Stomach smooth muscle (tissue), 2 donors: ENCODE results near the gene DCHS1.

Source experiments
- H3K27ac ChIP-seq: one replicate; pipeline ENCODE4 v1.7.0; 2013; ENCODE audit warnings: mild to moderate bottlenecking, low read length, inconsistent platforms
- H3K27me3 ChIP-seq, 2 donors: one replicate each; pipeline ENCODE4 v1.7.0; 2013; ENCODE audit warnings: low read length in 2 of 2; ENCODE audit not compliant: insufficient read depth in 2 of 2, control insufficient read depth in 1 of 2
- H3K36me3 ChIP-seq, 2 donors: one replicate each; pipeline ENCODE4 v1.7.0; 2013; ENCODE audit warnings: low read length in 2 of 2; ENCODE audit not compliant: control insufficient read depth in 2 of 2, insufficient read depth in 2 of 2
- H3K4me1 ChIP-seq: one replicate; pipeline ENCODE4 v1.7.0; 2013; ENCODE audit warnings: low read length; ENCODE audit not compliant: control insufficient read depth, insufficient read depth
- H3K4me3 ChIP-seq, 2 donors: one replicate each; pipeline ENCODE4 v1.7.0; 2013; ENCODE audit warnings: low read length in 2 of 2
- H3K9ac ChIP-seq, 2 donors: one replicate each; pipeline ENCODE4 v1.7.0; 2013; ENCODE audit warnings: low read length in 2 of 2, mild to moderate bottlenecking in 1 of 2
- H3K9me3 ChIP-seq, 2 donors: one replicate each; pipeline ENCODE4 v1.7.0; 2013; ENCODE audit warnings: low read length in 2 of 2; ENCODE audit not compliant: control insufficient read depth in 2 of 2
- donor health status: healthy.
- donor health status: Pancreatic carcinoma.

The DCHS1 gene

DNA sequence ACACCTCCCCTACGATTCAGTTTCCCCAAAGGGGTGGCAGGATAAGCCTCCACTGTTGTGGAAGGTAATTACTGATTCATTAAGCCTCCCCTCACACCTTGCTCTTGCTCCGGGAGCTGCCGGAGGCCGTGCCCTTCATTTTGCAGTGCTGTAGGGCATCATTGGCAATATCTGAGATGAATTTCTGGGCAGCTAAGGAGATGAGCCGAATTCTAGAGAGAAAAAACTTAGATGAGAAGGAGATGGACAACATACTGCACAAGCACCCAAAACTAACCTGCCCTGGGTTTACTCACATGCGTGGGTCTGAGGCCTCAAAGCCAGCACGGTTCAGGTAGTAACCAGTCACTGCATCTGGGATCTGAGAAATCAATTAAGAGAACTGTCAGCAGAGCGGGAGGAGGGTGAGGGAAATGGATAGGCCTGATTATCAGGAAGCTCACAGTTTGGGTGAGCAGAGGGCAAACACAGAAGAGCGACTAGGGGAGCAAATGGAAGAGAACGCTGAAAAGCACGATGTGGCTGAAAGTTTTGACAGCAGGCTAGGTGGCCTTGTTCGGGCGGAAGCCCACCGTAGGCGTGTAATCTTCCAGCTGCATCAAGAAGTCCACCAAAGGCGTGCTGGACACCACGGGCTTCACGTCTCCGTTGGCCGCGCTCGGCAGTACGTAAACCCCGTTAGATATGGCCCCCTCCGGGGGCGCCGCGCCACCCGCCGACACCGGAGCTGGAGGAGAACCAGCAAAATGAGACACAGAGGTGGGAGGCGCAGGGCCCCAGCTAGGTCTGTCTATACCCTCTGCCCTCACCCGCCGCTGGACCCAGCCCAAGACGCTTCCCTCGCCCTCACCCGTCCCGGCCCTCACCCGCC, 44.3 kb downstream of the DCHS1 start:
- peak overlapping the region; percentile 100 for H3K27ac ChIP-seq
- no peaks in the 10 kb centered on the region for H3K9me3 ChIP-seq
- peak overlapping the region; percentile 63 to 83 for H3K4me3 ChIP-seq
- no peaks in the 10 kb centered on the region for H3K27me3 ChIP-seq
- peaks cover 55 to 58% of the 10 kb centered on the region in 2 donors for H3K36me3 ChIP-seq
- peak overlapping the region; percentile 65 to 97 for H3K9ac ChIP-seq
- H3K4me1 ChIP-seq, result peaks cover 67% of the 10 kb centered on the region

DNA sequence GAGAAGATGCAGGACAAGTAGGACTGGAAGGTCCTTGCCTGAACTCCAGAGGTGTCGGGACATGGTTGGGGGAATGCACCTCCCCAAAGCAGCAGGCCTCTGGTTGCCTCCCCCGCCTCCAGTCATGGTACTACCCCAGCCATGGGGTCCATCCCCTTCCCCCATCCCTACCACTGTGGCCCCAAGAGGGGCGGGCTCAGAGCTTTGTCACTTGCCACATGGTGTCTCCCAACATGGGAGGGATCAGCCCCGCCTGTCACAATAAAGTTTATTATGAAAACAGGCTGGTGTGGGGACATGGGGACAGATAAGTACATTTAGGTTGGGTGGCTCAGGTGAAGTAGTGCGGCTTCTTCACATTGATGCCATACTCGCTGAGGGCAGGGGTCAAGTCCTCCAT, 45.0 kb downstream of the DCHS1 start:
- Histone ChIP-seq H3K9me3 (no peaks in the 10 kb centered on the region), H3K4me1 (peaks cover 73% of the 10 kb centered on the region), H3K9ac (peak overlapping the region; percentile 65 to 97), H3K27me3 (no peaks in the 10 kb centered on the region), H3K27ac (peak overlapping the region; percentile 100), H3K36me3 (peaks cover 49 to 51% of the 10 kb centered on the region in 2 donors), H3K4me3 (peak overlapping the region; percentile 63 to 83)

DNA sequence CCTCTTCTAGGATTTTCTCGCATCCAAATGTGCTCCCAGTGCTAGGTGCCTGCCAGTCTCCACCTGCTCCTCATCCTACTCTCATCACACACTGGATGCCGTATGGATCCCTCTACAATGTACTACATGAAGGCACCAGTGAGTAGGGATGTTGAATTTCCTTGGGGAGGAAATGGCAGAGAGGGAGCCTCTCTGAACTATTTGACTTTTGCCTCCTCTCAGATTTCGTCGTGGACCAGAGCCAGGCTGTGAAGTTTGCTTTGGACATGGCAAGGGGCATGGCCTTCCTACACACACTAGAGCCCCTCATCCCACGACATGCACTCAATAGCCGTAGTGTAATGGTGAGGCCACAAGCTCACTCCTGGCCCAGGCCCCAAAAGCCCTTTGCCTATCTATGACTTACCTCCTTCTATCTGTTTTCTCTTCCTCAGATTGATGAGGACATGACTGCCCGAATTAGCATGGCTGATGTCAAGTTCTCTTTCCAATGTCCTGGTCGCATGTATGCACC, 46.0 kb downstream of the DCHS1 start:
- H3K4me1 ChIP-seq, result peaks cover 75% of the 10 kb centered on the region
- H3K4me3 ChIP-seq, result peak overlapping the region; percentile 12 to 15
- peak overlapping the region; percentile 100 for H3K27ac ChIP-seq
- no peaks in the 10 kb centered on the region for H3K27me3 ChIP-seq
- H3K9me3 ChIP-seq, result no peaks in the 10 kb centered on the region
- H3K9ac ChIP-seq, result peak overlapping the region; percentile 1 to 53
- peaks cover 41 to 42% of the 10 kb centered on the region in 2 donors for H3K36me3 ChIP-seq

DNA sequence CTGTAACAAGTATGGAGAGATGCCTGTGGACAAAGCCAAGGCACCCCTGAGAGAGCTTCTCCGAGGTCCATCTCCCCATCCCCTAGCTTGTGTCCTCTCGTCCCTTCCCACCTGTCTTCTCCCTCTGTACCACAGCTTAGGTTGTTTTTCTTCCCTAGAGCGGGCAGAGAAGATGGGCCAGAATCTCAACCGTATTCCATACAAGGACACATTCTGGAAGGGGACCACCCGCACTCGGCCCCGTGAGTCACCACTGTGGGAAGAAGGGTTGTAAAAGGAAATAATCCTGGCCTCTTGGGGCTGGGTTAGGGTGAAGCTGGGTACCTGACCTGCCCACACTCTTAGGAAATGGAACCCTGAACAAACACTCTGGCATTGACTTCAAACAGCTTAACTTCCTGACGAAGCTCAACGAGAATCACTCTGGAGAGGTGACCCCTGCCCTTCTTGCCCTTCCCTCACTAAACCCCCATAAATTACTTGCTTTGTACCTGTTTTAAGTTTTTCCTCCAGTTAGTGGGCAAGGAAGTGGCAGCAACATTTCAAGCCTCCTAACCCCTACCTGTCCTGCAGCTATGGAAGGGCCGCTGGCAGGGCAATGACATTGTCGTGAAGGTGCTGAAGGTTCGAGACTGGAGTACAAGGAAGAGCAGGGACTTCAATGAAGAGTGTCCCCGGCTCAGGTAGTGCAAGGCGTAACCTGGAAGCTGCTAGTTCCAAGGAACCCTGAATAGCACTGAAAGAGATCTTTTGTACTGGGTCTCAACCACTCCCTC, 46.7 kb downstream of the DCHS1 start:
- Histone ChIP-seq H3K27ac (peak overlapping the region; percentile 100), H3K9me3 (no peaks in the 10 kb centered on the region), H3K4me3 (peak overlapping the region; percentile 12 to 16), H3K9ac (peak overlapping the region; percentile 1 to 98), H3K36me3 (peaks cover 40 to 41% of the 10 kb centered on the region in 2 donors), H3K4me1 (peaks cover 75% of the 10 kb centered on the region), H3K27me3 (no peaks in the 10 kb centered on the region)

DNA sequence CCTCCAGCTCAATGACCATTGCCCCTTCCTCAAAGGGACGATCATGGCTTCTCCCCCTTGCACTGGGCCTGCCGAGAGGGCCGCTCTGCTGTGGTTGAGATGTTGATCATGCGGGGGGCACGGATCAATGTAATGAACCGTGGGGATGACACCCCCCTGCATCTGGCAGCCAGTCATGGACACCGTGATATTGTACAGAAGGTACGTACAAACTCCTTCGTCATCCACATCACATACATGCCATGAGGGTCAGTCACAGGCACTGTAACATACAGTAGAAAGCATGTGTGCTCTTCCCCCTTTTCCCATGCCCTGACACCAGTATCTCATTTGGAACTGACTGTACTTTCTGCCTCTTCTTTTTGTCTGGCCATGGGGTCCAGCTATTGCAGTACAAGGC, 47.6 kb downstream of the DCHS1 start:
- Histone ChIP-seq H3K9me3 (no peaks in the 10 kb centered on the region), H3K27me3 (no peaks in the 10 kb centered on the region), H3K36me3 (peaks cover 40 to 41% of the 10 kb centered on the region in 2 donors), H3K9ac (peak overlapping the region; percentile 1 to 98), H3K4me1 (peaks cover 68% of the 10 kb centered on the region), H3K4me3 (peak overlapping the region; percentile 16 to 17), H3K27ac (peak overlapping the region; percentile 100)

DNA sequence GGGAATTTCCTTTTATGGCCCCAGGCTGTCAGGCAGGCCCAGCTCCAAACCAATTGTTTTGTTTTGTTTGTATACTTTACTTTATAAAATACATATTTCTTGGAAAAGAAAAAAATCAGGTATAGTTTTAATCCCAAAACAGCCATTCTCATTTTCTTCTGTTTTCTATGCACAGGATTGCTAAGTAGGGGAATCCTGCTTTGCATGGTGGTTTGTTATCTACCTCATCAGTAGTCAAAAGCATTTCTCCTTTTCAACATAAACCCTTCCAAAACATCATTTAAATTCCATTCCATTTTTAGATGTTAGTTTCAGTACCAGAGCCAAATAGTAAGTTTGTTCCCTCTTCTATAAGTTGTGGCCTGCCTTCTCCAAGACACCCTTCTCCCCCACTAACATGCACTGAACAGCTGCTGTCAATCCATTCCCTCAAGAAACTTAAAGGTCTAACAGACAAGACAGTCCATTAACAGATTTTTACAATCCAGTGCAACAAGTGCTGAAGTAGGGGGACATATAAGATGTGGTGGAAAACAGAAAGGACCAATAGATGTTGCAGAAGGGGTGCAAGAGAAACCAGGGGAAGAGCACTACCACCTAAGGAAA, 48.3 kb downstream of the DCHS1 start:
- no peaks in the 10 kb centered on the region for H3K9me3 ChIP-seq
- H3K27ac ChIP-seq, result peak overlapping the region; percentile 100
- peaks cover 66% of the 10 kb centered on the region for H3K4me1 ChIP-seq
- no peaks in the 10 kb centered on the region for H3K27me3 ChIP-seq
- H3K4me3 ChIP-seq, result peak overlapping the region; percentile 16 to 56
- H3K36me3 ChIP-seq, result peaks cover 40 to 41% of the 10 kb centered on the region in 2 donors
- H3K9ac ChIP-seq, result peak overlapping the region; percentile 1 to 98

DNA sequence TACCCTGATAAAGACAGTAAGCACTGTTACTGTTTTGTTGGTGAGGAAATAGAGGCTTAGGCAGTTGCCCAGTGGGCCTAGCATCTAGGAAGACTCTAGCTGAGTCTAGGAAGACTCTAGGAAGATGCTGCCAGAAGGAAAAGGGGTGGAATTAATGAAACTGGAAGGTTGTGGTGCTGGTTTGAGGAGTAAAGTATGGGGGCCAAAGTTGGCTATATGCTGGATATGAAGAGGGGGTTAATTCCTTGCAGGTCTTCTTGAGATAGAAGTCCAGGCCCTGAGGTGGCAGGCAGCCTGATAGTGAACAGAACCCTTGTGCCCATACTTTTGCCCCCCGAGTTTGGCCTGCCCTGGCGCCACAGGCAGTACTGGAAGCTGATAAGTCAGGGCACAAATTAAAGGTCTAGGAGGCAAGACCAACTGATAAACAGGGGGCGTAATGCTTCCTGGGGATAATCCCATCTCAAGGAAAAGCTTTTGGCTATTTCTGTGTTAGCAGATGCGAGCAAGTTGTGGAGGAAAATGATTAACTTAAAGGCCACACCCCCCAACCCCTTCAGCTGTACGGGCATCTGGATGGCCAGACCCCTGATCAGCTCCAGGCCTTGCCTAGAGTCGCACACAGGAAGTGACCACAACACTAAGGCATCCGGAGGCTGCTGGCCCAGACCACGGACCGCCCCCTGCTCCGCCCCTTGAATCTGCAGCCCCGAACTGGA, 49.0 kb downstream of the DCHS1 start:
- peaks cover 70% of the 10 kb centered on the region for H3K4me1 ChIP-seq

DNA sequence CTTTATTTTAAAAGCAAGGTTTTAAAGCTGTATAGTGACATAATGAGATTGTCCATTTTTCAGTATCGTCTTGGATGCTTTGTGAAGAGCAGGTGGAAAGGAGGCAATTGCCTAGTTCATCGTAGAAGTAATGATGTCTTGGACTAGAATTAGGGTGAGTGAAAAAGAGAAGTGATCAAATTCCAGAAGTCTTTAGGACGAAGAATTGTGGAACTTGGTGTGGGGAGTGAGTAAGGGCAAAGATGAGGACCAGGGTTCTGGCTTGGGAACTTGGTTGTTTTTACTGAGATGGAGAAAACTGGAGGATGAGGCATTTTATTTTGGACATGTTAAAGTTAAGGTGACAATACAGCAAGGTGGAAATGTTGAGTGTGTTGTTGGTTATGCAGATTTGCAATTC, 50.8 kb downstream of the DCHS1 start:
- no peaks in the 10 kb centered on the region for H3K27me3 ChIP-seq
- no peaks in the 10 kb centered on the region for H3K9me3 ChIP-seq
- H3K4me1 ChIP-seq, result peaks cover 66% of the 10 kb centered on the region
- peaks cover 45% of the 10 kb centered on the region in 2 donors for H3K36me3 ChIP-seq
- peak overlapping the region; percentile 100 for H3K27ac ChIP-seq
- peak overlapping the region; percentile 98 to 100 for H3K9ac ChIP-seq
- peak overlapping the region; percentile 77 to 100 for H3K4me3 ChIP-seq

More for the DNA sequence above, 49.0 kb downstream of the DCHS1 start:
- Histone ChIP-seq H3K4me3 (peak overlapping the region; percentile 77 to 100), H3K36me3 (peaks cover 42% of the 10 kb centered on the region in 2 donors), H3K9ac (peak overlapping the region; percentile 92 to 98), H3K27ac (peak overlapping the region; percentile 100), H3K9me3 (no peaks in the 10 kb centered on the region), H3K27me3 (no peaks in the 10 kb centered on the region)

DNA sequence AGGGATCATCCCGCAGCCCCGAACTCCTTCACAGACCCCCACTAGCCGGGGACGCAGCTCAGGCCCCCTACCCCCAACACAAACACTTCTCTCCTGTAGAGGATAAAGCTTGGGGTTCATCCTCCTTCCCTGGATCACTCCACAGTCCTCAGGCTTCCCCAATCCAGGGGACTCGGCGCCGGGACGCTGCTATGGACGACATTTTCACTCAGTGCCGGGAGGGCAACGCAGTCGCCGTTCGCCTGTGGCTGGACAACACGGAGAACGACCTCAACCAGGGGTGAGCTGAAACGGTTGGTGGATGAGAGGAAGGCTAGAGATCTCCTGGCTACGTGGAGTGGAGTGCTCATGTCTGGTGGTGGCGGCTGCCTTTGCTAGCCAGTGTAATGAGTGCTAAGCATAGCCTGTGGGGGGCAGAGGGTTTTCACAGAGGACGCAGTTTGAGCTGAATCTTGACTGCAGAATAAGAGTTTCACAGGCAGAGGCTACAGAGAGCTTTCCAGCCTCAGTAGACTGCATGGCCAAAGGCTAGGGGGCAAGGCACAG, 51.5 kb downstream of the DCHS1 start:
- Histone ChIP-seq H3K4me1 (peaks cover 63% of the 10 kb centered on the region), H3K4me3 (peak overlapping the region; percentile 77 to 100), H3K27me3 (no peaks in the 10 kb centered on the region), H3K9ac (peak overlapping the region; percentile 98 to 100), H3K9me3 (no peaks in the 10 kb centered on the region), H3K36me3 (peaks cover 45% of the 10 kb centered on the region in 2 donors), H3K27ac (peak overlapping the region; percentile 100)
